Measurements from ENCODE around the gene MOCS3. TPM values are rescaled to one million over a fixed set of nuclear protein-coding genes. Genes with fewer than 3 reads are reported as not detected.

Gene MOCS3
- total and polyA plus RNA-seq, 2 of the 13 experiments (the other 11 are each of a cell fraction or from before 2014, with no cell fraction given), result 3.7 to 8.4 TPM

GRCh38 chr20:50959543-50960126 is 1.0 kb downstream of the MOCS3 start (continued):
- TF ChIP-seq TFE3 (CRISPR knock-in tag; IDR thresholded peaks at IDR 0.05) (no peak), PREB (CRISPR knock-in tag; IDR thresholded peaks at IDR 0.05) (no peak), PITX1 (CRISPR knock-in tag; IDR thresholded peaks at IDR 0.05) (no peak)
- TF ChIP-seq, protein P1, sequence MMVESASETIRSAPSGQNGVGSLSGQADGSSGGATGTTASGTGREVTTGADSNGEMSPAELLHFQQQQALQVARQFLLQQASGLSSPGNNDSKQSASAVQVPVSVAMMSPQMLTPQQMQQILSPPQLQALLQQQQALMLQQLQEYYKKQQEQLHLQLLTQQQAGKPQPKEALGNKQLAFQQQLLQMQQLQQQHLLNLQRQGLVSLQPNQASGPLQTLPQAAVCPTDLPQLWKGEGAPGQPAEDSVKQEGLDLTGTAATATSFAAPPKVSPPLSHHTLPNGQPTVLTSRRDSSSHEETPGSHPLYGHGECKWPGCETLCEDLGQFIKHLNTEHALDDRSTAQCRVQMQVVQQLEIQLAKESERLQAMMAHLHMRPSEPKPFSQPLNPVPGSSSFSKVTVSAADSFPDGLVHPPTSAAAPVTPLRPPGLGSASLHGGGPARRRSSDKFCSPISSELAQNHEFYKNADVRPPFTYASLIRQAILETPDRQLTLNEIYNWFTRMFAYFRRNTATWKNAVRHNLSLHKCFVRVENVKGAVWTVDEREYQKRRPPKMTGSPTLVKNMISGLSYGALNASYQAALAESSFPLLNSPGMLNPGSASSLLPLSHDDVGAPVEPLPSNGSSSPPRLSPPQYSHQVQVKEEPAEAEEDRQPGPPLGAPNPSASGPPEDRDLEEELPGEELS (CRISPR knock-in tag; IDR thresholded peaks at IDR 0.05), result no peak

GRCh38 chr20:50967586-50967985 is 9.0 kb downstream of the MOCS3 start:
- no peak overlapping the region for H3K27ac ChIP-seq (ENCODE audit: extremely low read length, insufficient read depth, low read length)
- no TSS peak for BruUV-seq (replicated peaks)
- H3K9me3 ChIP-seq (ENCODE audit: low read length), result no peaks in the 10 kb centered on the region
- no peak for DNase-seq (ENCODE audit: low spot score)
- H4K20me1 ChIP-seq (ENCODE audit: insufficient read depth, low read length), result no peaks in the 10 kb centered on the region
- no peak for FAIRE-seq
- H3K4me2 ChIP-seq (ENCODE audit: low read depth, low read length), result peak overlapping the region; percentile 16
- peaks cover 7 to 37% of the 10 kb centered on the region in 2 experiments; a peak in 4 of 5 replicates for H3K27me3 ChIP-seq (ENCODE audit: control insufficient read depth in 1 of 2, insufficient read depth in 2 of 2, low read length in 2 of 2)
- ChIA-PET POLR2A (interaction anchor here (3.2 kb wide), 1 partner anchor 9 kb away, joined by 16 read pairs; the partner anchor contains the start of genes DPM1 and MOCS3), CTCF (ENCODE audit: low intra/inter-chr PET ratio, low total read pairs) (no interaction called here)
- no peak overlapping the region for H2AFZ ChIP-seq (ENCODE audit: low read length)
- H3K4me1 ChIP-seq (ENCODE audit: insufficient read depth, low read length), result no peaks in the 10 kb centered on the region
- no peak overlapping the region for H3K4me3 ChIP-seq (replicated peaks in 1 of 3; ENCODE audit: insufficient read depth in 1 of 3, low read depth in 2 of 3, low read length in 3 of 3)
- ATAC-seq, result no peak
- intact Hi-C loops (cut with micrococcal nuclease; ENCODE audit: unreplicated experiment) (no loop called here), in situ Hi-C loops (cut with HindIII; ENCODE audit: extremely low pct_ligation_motif_present, low pct_unique_long_range_greater_than_20kb) (no loop called here)
- H3K79me2 ChIP-seq (ENCODE audit: insufficient read depth, low read length), result no peaks in the 10 kb centered on the region
- H3K36me3 ChIP-seq (replicated peaks in 1 of 2; ENCODE audit: control insufficient read depth in 1 of 2, insufficient read depth in 2 of 2, low read length in 2 of 2), result no peaks in the 10 kb centered on the region
- 12% methylated on average over 5 of the region's 7 CpGs for WGBS (ENCODE audit: low lambda C conversion rate)
- TF ChIP-seq ZXDC (CRISPR knock-in tag; IDR thresholded peaks at IDR 0.05) (no peak), NPAS2 (CRISPR knock-in tag; IDR thresholded peaks at IDR 0.05; ENCODE audit: borderline replicate concordance) (0 out of 2 replicates have a peak, but pooled peaks have one; percentile 17), PREB (CRISPR knock-in tag; IDR thresholded peaks at IDR 0.05) (no peak), FOXK1 (CRISPR knock-in tag; IDR thresholded peaks at IDR 0.05; ENCODE audit: borderline replicate concordance, low read depth) (no peak), ZNF883 (CRISPR knock-in tag; IDR thresholded peaks at IDR 0.05; ENCODE audit: not compliant biosample characterization) (no peak)
- no peak overlapping the region for H3K9ac ChIP-seq (ENCODE audit: insufficient read depth, low read depth, low read length)

Measured in HepG2 (cell line).